Thyroid gland (tissue), 4 donors: ENCODE data around the gene PRKCA. TPM values are rescaled to one million over a fixed set of nuclear protein-coding genes. Genes with fewer than 3 reads are reported as not detected.

ENCODE experiments used
- microRNA counts, 2 donors: library from miRNA; unstranded; fragments of <30 nt; microRNA quantifications; one replicate each; lab custom pipeline; 2016 to 2017
- microRNA-seq: library from miRNA; unstranded; fragments of <30 nt; microRNA quantifications from one replicate; pipeline ENCODE4, GENCODE V29; 2016
- small RNA-seq: library from RNA; depleted of rRNA; stranded (forward); fragments of <200 nt; gene quantifications from one replicate; pipeline ENCODE3, GENCODE V24; 2016
- total RNA-seq, 4 donors: library from RNA; depleted of rRNA; stranded (reverse); fragments of >200 nt; gene quantifications; one replicate each; pipeline ENCODE4 v1.2.3, GENCODE V29; 2016

Gene PRKCA
- total RNA-seq, 4 donors from 2014 or later, result 6.7 to 24.2 (median 15.3) TPM

MicroRNAs encoded within 50 kb of the gene (microRNA counts, 767-probe panel; counts per million panel counts)
- microRNA hsa-miR-634 (lab: Ali Mortazavi, UCI), result 0 counts per million in 2 donors

Small RNA genes lying within 50 kb of the gene (microRNA-seq; reads per million reads assigned to microRNA genes)
- not detected for gene MIR634

Small RNA genes lying within 50 kb of the gene (small RNA-seq; reads per million reads assigned to genes)
- gene MIR634 (not detected), gene RN7SL735P (0.38 reads per million), gene RNA5SP444 (not detected), gene RNA5SP445 (not detected), gene RNU6-928P (not detected)

Other genes starting within 250 kb of the PRKCA start
- gene CEP112, start 110.5 kb upstream of the PRKCA start, total RNA-seq, result 10 to 100 TPM; 14.6 to 21.2 (median 20.2) TPM
- not detected for gene APOH, start 73.2 kb upstream of the PRKCA start, total RNA-seq